Limb (tissue), 2 donors: Measurements from ENCODE around the gene ZIC4.

ENCODE experiments used
- DNase-seq, 2 donors: peaks; one replicate each; pipeline ENCODE4 v3.0.0-alpha.2; 2016; ENCODE audit errors: extremely low spot score in 2 of 2

The ZIC4 gene

GRCh38 chr3:147356145-147356908 is 50.0 kb downstream of the ZIC4 start:
- DNase-seq: peak in 1 of 2 donors; percentile 50

GRCh38 chr3:147355753-147356090 is 50.6 kb downstream of the ZIC4 start:
- no peak for DNase-seq

GRCh38 chr3:147355084-147355752 is 51.1 kb downstream of the ZIC4 start:
- no peak for DNase-seq

GRCh38 chr3:147354623-147355022 is 51.7 kb downstream of the ZIC4 start:
- peak in 1 of 2 donors; percentile 63 for DNase-seq

GRCh38 chr3:147351301-147351700 is 55.0 kb downstream of the ZIC4 start:
- no peak for DNase-seq

- DNase-seq: no peak
Observed at GRCh38 chr3:147348976-147349375, 57.4 kb downstream of the ZIC4 start.

GRCh38 chr3:147343926-147344325 is 62.4 kb downstream of the ZIC4 start:
- no peak for DNase-seq

- no peak for DNase-seq
Observed at GRCh38 chr3:147341727-147342126, 64.6 kb downstream of the ZIC4 start.

- DNase-seq: no peak
Observed at GRCh38 chr3:147336543-147337278, 69.6 kb downstream of the ZIC4 start.
